Prostate gland (tissue), 2 donors: ENCODE results near the gene TSTD1.

ENCODE experiments used
- POLR2A ChIP-seq: fragments of 450-650 bp; IDR thresholded peaks from one replicate; pipeline ENCODE4 v1.6.1; 2016; ENCODE audit warnings: antibody characterized with exemption, mild to moderate bottlenecking
- POLR2AphosphoS5 ChIP-seq: sonication (generic); formaldehyde crosslinking; IDR thresholded peaks from one replicate; pipeline ENCODE4 v1.6.1; 2017; ENCODE audit warnings: antibody characterized with exemption
- TF ChIP-seq, protein P1 (sequence below), 4 experiments: fragments of 200-600 bp in 2 of 4; fragments of 450-650 bp in 2 of 4; sonication (generic) in 2 of 4; IDR thresholded peaks; 1 replicate in 3 of 4; 2 replicates in 1 of 4; pipeline ENCODE4 v1.5.1; 2016 to 2019; ENCODE audit warnings: antibody characterized with exemption in 4 of 4, mild to moderate bottlenecking in 2 of 4, moderate library complexity in 2 of 4

DNA sequence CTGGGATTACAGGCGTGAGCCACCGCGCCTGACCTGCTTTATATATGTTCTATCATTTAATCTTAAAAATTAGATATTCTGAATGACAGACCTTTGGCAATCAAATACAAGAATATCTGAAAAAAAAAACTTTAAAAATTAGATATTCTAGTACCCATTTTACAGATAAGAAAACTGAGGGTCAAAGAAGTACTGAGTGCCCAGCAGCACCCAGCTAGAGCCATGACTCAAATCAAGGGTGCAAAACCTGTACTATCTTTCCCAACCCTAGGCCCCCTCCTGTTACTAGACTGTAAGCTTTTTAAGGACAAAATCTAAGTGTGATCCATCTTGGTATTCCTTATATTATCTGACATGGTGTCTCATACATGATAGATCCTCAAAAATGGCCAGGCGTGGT lies 22.7 kb upstream of the TSTD1 start:
- TF ChIP-seq, protein P1, sequence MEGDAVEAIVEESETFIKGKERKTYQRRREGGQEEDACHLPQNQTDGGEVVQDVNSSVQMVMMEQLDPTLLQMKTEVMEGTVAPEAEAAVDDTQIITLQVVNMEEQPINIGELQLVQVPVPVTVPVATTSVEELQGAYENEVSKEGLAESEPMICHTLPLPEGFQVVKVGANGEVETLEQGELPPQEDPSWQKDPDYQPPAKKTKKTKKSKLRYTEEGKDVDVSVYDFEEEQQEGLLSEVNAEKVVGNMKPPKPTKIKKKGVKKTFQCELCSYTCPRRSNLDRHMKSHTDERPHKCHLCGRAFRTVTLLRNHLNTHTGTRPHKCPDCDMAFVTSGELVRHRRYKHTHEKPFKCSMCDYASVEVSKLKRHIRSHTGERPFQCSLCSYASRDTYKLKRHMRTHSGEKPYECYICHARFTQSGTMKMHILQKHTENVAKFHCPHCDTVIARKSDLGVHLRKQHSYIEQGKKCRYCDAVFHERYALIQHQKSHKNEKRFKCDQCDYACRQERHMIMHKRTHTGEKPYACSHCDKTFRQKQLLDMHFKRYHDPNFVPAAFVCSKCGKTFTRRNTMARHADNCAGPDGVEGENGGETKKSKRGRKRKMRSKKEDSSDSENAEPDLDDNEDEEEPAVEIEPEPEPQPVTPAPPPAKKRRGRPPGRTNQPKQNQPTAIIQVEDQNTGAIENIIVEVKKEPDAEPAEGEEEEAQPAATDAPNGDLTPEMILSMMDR (IDR thresholded peaks at IDR 0.05): no peak
- TF ChIP-seq POLR2A (no peak), POLR2AphosphoS5 (no peak)
